Measurements from ENCODE around the gene AGT. TPM values are rescaled to one million over a fixed set of nuclear protein-coding genes. Genes with fewer than 3 reads are reported as not detected.

AGT gene
- total RNA-seq, 1 donor from 2014 or later, result 118 TPM

- no peak for DNase-seq (ENCODE audit: low spot score)
- H3K27ac Mint-ChIP-seq (ENCODE audit: unreplicated experiment), result no peak overlapping the region
- peaks cover 46% of the 10 kb centered on the region for H3K4me1 Mint-ChIP-seq (ENCODE audit: low read depth)
- peaks cover 28% of the 10 kb centered on the region for H3K36me3 Mint-ChIP-seq (ENCODE audit: low read depth)
- H3K27me3 Mint-ChIP-seq (ENCODE audit: low read depth), result peaks cover 9% of the 10 kb centered on the region
- no peak overlapping the region for H3K4me3 Mint-ChIP-seq (ENCODE audit: unreplicated experiment)
- H3K9me3 Mint-ChIP-seq (ENCODE audit: low read depth), result no peaks in the 10 kb centered on the region
- no peak for TF ChIP-seq CTCF (IDR thresholded peaks at IDR 0.05)
Observed at GRCh38 chr1:230709619-230710542, 4.0 kb downstream of the AGT start.

GRCh38 chr1:230708631-230709580 lies 5.0 kb downstream of the AGT start:
- H3K9me3 Mint-ChIP-seq (ENCODE audit: low read depth), result no peaks in the 10 kb centered on the region
- TF ChIP-seq CTCF (IDR thresholded peaks at IDR 0.05), result no peak
- peaks cover 36% of the 10 kb centered on the region for H3K4me1 Mint-ChIP-seq (ENCODE audit: low read depth)
- DNase-seq (ENCODE audit: low spot score), result no peak
- no peak overlapping the region for H3K27ac Mint-ChIP-seq (ENCODE audit: unreplicated experiment)
- peaks cover 31% of the 10 kb centered on the region for H3K36me3 Mint-ChIP-seq (ENCODE audit: low read depth)
- H3K4me3 Mint-ChIP-seq (ENCODE audit: unreplicated experiment), result no peak overlapping the region
- peaks cover 9% of the 10 kb centered on the region for H3K27me3 Mint-ChIP-seq (ENCODE audit: low read depth)

GRCh38 chr1:230707732-230708630 lies 5.9 kb downstream of the AGT start:
- no peak for DNase-seq (ENCODE audit: low spot score)
- Mint-ChIP-seq H3K27ac (ENCODE audit: unreplicated experiment) (no peak overlapping the region), H3K36me3 (ENCODE audit: low read depth) (peaks cover 31% of the 10 kb centered on the region), H3K9me3 (ENCODE audit: low read depth) (no peaks in the 10 kb centered on the region), H3K27me3 (ENCODE audit: low read depth) (peaks cover 9% of the 10 kb centered on the region), H3K4me3 (ENCODE audit: unreplicated experiment) (no peak overlapping the region), H3K4me1 (ENCODE audit: low read depth) (peaks cover 27% of the 10 kb centered on the region)
- TF ChIP-seq CTCF (IDR thresholded peaks at IDR 0.05), result no peak

- Mint-ChIP-seq H3K9me3 (ENCODE audit: low read depth) (no peaks in the 10 kb centered on the region), H3K27me3 (ENCODE audit: low read depth) (peaks cover 9% of the 10 kb centered on the region), H3K4me3 (ENCODE audit: unreplicated experiment) (no peak overlapping the region), H3K36me3 (ENCODE audit: low read depth) (peaks cover 34% of the 10 kb centered on the region), H3K27ac (ENCODE audit: unreplicated experiment) (no peak overlapping the region), H3K4me1 (ENCODE audit: low read depth) (peaks cover 20% of the 10 kb centered on the region)
- no peak for DNase-seq (ENCODE audit: low spot score)
- TF ChIP-seq CTCF (IDR thresholded peaks at IDR 0.05), result no peak
Observed at GRCh38 chr1:230706887-230707731, 6.8 kb downstream of the AGT start.
